ENCODE data around the gene DCTD. TPM values are rescaled to one million over a fixed set of nuclear protein-coding genes. Genes with fewer than 3 reads are reported as not detected.

Gene DCTD
- polyA plus RNA-seq, 1 experiment: 151 TPM

- POLR2A ChIA-PET: no interaction called here
- CTCF ChIA-PET: no interaction called here
- H3K4me3 ChIP-seq (ENCODE audit: low read depth, low read length): no peak overlapping the region
- DNase-seq (ENCODE audit: low read depth): no peak
- TF ChIP-seq CTCF (IDR thresholded peaks at IDR 0.05; ENCODE audit: insufficient read depth, low read depth, low read length): no peak
- H3K27me3 ChIP-seq (ENCODE audit: control insufficient read depth, insufficient read depth, low read length): no peaks in the 10 kb centered on the region
- H3K36me3 ChIP-seq (ENCODE audit: control insufficient read depth, insufficient read depth, low read length): peaks cover 4% of the 10 kb centered on the region; the same call in 1 of the 2 replicates
Observed at GRCh38 chr4:182881914-182882313, 35.3 kb downstream of the DCTD start.

DNA sequence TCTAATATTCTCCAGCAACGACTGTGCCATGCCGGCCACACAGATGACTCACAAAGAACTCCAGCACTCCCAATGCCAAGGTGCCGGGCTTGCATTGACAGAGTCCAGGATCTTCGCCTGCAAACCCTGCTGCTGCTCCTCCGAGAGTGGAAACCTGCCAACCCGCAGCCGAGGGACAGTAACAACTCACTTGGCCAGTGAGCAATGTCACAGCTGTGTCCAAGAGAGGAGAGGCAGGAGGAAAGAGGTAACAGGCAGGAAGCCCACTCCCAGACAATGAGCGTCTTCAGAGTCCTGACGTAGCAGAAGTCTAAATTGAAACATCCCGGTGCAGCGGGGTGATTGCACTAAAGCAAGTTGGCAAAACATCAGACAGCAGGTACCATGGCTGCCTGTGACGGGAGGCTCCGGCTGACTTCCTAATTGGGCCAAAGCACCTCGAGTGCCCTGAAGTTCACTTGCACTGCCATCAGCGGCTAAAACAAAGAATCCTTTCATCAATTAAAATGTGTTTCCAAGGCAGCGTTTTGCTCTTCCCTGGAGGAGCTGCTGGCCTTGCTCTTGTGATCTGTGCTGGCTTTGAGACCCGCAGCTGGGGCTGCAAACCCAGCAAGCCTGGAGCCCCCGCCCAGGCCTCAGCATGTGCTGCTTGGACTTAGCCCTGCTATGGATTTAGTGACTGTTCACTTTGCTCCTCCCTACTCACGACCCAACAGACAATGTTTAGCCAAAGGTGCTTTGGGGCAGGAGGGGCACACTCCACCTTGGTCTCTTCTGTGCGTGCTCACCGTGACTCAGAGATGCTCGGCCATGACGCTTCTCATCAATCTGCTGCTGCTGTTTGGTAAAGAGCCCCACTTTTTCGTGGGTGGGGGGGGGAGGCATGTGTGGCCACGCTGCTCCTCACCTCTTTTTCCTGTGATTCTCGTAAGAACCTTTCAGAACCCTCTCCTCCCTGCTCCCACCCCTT lies 36.5 kb downstream of the DCTD start:
- peaks cover 2% of the 10 kb centered on the region; the same call in 1 of the 2 replicates for H3K36me3 ChIP-seq (ENCODE audit: control insufficient read depth, insufficient read depth, low read length)
- no peak overlapping the region for H3K4me3 ChIP-seq (ENCODE audit: low read depth, low read length)
- DNase-seq (ENCODE audit: low read depth): no peak
- no peaks in the 10 kb centered on the region for H3K27me3 ChIP-seq (ENCODE audit: control insufficient read depth, insufficient read depth, low read length)
- ChIA-PET POLR2A (no interaction called here), CTCF (no interaction called here)
- TF ChIP-seq CTCF (IDR thresholded peaks at IDR 0.05; ENCODE audit: insufficient read depth, low read depth, low read length): no peak

DNA sequence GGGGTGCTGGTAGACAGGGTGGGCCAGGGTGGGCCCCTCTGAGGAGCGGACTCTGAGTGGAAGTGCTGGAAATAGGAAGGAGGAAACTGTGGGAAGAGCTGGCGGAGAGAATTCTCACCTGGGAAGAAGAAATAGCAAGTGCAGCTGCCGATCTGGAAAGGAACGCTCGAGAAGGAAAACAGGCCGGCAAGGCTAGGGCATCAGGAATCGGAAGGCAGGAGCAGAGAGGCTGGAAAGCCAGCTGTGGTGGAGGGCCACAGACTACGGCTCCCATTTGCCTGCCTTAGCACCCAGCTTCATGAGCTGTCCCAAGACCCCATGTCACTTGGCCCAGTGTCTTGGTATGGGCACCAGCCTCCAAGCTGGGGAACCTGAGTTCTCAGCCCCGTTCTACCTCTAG lies 37.3 kb downstream of the DCTD start:
- no peak for DNase-seq (ENCODE audit: low read depth)

GRCh38 chr4:182878633-182879495 lies 38.3 kb downstream of the DCTD start:
- CTCF ChIA-PET: no interaction called here
- no peak for DNase-seq (ENCODE audit: low read depth)
- Histone ChIP-seq H3K36me3 (ENCODE audit: control insufficient read depth, insufficient read depth, low read length) (peaks cover 2% of the 10 kb centered on the region; the same call in 1 of the 2 replicates), H3K4me3 (ENCODE audit: low read depth, low read length) (no peak overlapping the region), H3K27me3 (ENCODE audit: control insufficient read depth, insufficient read depth, low read length) (no peaks in the 10 kb centered on the region)
- POLR2A ChIA-PET: no interaction called here
- no peak for TF ChIP-seq CTCF (IDR thresholded peaks at IDR 0.05; ENCODE audit: insufficient read depth, low read depth, low read length)

More for the DNA sequence above, 37.3 kb downstream of the DCTD start:
- no peaks in the 10 kb centered on the region for H3K27me3 ChIP-seq (ENCODE audit: control insufficient read depth, insufficient read depth, low read length)
- POLR2A ChIA-PET: no interaction called here
- no peak overlapping the region for H3K4me3 ChIP-seq (ENCODE audit: low read depth, low read length)
- no peak for TF ChIP-seq CTCF (IDR thresholded peaks at IDR 0.05; ENCODE audit: insufficient read depth, low read depth, low read length)
- peaks cover 2% of the 10 kb centered on the region; the same call in 1 of the 2 replicates for H3K36me3 ChIP-seq (ENCODE audit: control insufficient read depth, insufficient read depth, low read length)
- CTCF ChIA-PET: no interaction called here
